Lower leg skin (tissue), 3 donors: ENCODE measurements around the gene ZNF414.

Experiments
- CTCF ChIP-seq, 3 donors: fragments of 450-650 bp; IDR thresholded peaks; one replicate each; pipeline ENCODE4 v1.5.1; 2016; ENCODE audit warnings: antibody characterized with exemption in 3 of 3, mild to moderate bottlenecking in 3 of 3, moderate library complexity in 2 of 3
- POLR2A ChIP-seq, 2 donors: fragments of 450-650 bp; IDR thresholded peaks; one replicate each; pipeline ENCODE4 v1.6.1; 2016 to 2017; ENCODE audit warnings: antibody characterized with exemption in 2 of 2, mild to moderate bottlenecking in 1 of 2, moderate library complexity in 1 of 2

DNA sequence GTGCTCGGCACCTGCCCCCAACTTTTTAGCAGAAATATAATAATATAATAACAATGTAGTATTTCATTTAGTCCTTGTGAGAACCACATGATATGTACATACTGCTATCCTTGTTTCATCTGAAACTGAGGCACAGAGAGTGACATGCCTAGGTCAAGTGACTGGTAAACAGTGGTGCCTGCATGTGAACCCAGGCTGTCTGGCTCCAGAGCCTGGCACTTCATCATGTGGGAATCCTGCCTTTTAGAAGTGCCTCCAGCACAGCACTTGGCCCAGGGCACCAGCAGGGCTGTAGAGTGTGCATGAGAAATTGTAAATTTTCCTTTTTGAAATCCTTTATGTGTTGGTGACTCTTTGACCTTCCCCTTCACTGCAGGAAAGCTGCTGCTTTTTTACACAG lies 39.0 kb downstream of the ZNF414 start:
- no peak for TF ChIP-seq CTCF (IDR thresholded peaks at IDR 0.05)
- no peak for TF ChIP-seq POLR2A (IDR thresholded peaks at IDR 0.05)
